Panc1 (cell line): ENCODE results near the gene NDUFV3. TPM values are rescaled to one million over a fixed set of nuclear protein-coding genes. Genes with fewer than 3 reads are reported as not detected.

Source experiments
- ATAC-seq: fragments of 200-7000 bp; cut with Tn5 transposase; 2 replicates; pipeline ENCODE4 v1.9.1; 2020; ENCODE audit warnings: mild to moderate bottlenecking, moderate library complexity
- BruUV-seq: library from RNA; stranded (reverse); fragments of 400-500 nt; replicated peaks from 2 replicates; lab custom pipeline; 2021; lab: Mats Ljungman, UMichigan
- CTCF ChIA-PET: fragments of 300-600 bp; sonication (Branson Sonifier 250); formaldehyde crosslinking; loops from one replicate; lab custom pipeline; 2022; ENCODE audit warnings: antibody characterized with exemption; lab: Charles Lee
- POLR2A ChIA-PET: fragments of 300-600 bp; sonication (Branson Sonifier 250); formaldehyde crosslinking; loops from one replicate; lab custom pipeline; 2022; ENCODE audit warnings: antibody characterized with exemption; lab: Charles Lee
- DNase-seq: peaks from one replicate; pipeline ENCODE4 v3.0.0-alpha.2; 2010; ENCODE audit warnings: low read depth, low spot score
- H3K27ac ChIP-seq: 2 replicates; pipeline ENCODE4 v1.5.1; 2011; ENCODE audit warnings: mild to moderate bottlenecking, low read length, inconsistent platforms
- H3K27me3 ChIP-seq: fragments of 200-500 bp; sonication (Bioruptor generic); 2 replicates; pipeline ENCODE4 v1.6.0; 2014; ENCODE audit warnings: low read length, inconsistent platforms; ENCODE audit not compliant: control insufficient read depth, insufficient read depth
- H3K36me3 ChIP-seq: fragments of 200-500 bp; sonication (Bioruptor generic); 2 replicates; pipeline ENCODE4 v1.5.1; 2014; ENCODE audit warnings: inconsistent platforms, mild to moderate bottlenecking, low read length, moderate library complexity; ENCODE audit not compliant: control insufficient read depth, insufficient read depth
- H3K4me1 ChIP-seq: 2 replicates; pipeline ENCODE4 v1.5.1; 2011; ENCODE audit warnings: inconsistent platforms, mild to moderate bottlenecking, low read length, moderate library complexity; ENCODE audit not compliant: control insufficient read depth, insufficient read depth
- H3K4me3 ChIP-seq, 2 experiments: 2 replicates each; pipeline ENCODE4 v1.5.1; 2011 to 2012; ENCODE audit warnings: low read depth in 2 of 2, low read length in 2 of 2, mild to moderate bottlenecking in 2 of 2, inconsistent platforms in 1 of 2, moderate library complexity in 1 of 2
- H3K9me3 ChIP-seq: fragments of 200-500 bp; sonication (Bioruptor generic); 2 replicates; pipeline ENCODE4 v1.5.1; 2014; ENCODE audit warnings: low read depth, mild to moderate bottlenecking, inconsistent platforms, low read length, moderate library complexity; ENCODE audit not compliant: control insufficient read depth, insufficient read depth
- POLR2AphosphoS5 ChIP-seq: IDR thresholded peaks from 2 replicates; pipeline ENCODE4 v1.6.1; 2012; ENCODE audit warnings: mild to moderate bottlenecking, low read depth, low read length, moderate library complexity
- SIN3A ChIP-seq: IDR thresholded peaks from 2 replicates; pipeline ENCODE4 v1.6.1; 2012; ENCODE audit warnings: low read depth, mild to moderate bottlenecking, low read length, moderate library complexity, borderline replicate concordance; ENCODE audit not compliant: insufficient read depth
- TCF7L2 ChIP-seq: IDR thresholded peaks from 2 replicates; pipeline ENCODE4 v1.6.1; 2011; ENCODE audit warnings: mild to moderate bottlenecking, low read depth, low read length, inconsistent platforms
- in situ Hi-C: cut with HindIII; loops from 2 replicates; pipeline ENCODE4 v1.10.0; 2016; ENCODE audit warnings: low sequenced_read_pairs, low pct_unique_long_range_greater_than_20kb
- intact Hi-C: fragments of 100-400 bp; cut with micrococcal nuclease; formaldehyde crosslinking; loops from one replicate; pipeline ENCODE4 v1.10.0; 2022; ENCODE audit not compliant: unreplicated experiment
- total RNA-seq: library from RNA; stranded (reverse); gene quantifications from one replicate; pipeline ENCODE4 v1.2.1, GENCODE V29; 2021; ENCODE audit not compliant: unreplicated experiment
- TF ChIP-seq, protein P1 (sequence below), 2 experiments: IDR thresholded peaks; 2 replicates each; pipeline ENCODE4 v1.6.1; 2011 to 2012; ENCODE audit warnings: low read depth in 2 of 2, control low read depth in 1 of 2, low read length in 1 of 2, mild to moderate bottlenecking in 1 of 2, moderate library complexity in 1 of 2; ENCODE audit not compliant: insufficient read depth in 1 of 2
- TF ChIP-seq, protein P2 (sequence below): fragments of 450-650 bp; IDR thresholded peaks from 2 replicates; pipeline ENCODE4 v1.5.1; 2017; ENCODE audit warnings: mild to moderate bottlenecking

NDUFV3 gene
- total RNA-seq, 1 experiment from 2014 or later, result 21.1 TPM

DNA sequence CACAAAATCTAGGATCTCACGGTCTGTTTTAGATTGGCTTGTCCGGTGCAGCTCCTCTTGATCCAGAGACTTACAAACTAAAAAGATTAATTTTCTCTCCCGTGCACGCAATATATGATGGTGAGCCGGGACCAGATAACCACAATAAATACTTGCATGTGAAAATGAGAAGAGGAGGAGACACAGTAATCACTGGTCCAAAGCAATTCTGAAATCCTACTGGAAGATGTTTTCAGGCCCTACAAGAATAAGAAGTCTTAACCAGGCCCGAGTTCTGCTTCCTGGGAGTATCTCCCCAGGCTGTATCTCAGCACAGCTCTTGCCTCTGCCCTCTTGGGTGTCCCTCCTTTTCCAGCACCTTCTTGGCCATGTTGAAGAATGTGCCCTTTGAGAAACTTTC, 12.8 kb upstream of the NDUFV3 start:
- CTCF ChIA-PET, result no interaction called here
- TSS peak; percentile 94 for BruUV-seq
- in situ Hi-C loops (no loop called here), intact Hi-C loops (no loop called here)
- peaks cover 4% of the 10 kb centered on the region; the same call in 1 of the 2 replicates for H3K36me3 ChIP-seq
- ATAC-seq (no peak), DNase-seq (no peak)
- peaks cover 3% of the 10 kb centered on the region; the same call in 1 of the 2 replicates for H3K4me1 ChIP-seq
- peak overlapping the region; percentile 90 for H3K27ac ChIP-seq
- POLR2A ChIA-PET, result no interaction called here
- TF ChIP-seq, protein P1, sequence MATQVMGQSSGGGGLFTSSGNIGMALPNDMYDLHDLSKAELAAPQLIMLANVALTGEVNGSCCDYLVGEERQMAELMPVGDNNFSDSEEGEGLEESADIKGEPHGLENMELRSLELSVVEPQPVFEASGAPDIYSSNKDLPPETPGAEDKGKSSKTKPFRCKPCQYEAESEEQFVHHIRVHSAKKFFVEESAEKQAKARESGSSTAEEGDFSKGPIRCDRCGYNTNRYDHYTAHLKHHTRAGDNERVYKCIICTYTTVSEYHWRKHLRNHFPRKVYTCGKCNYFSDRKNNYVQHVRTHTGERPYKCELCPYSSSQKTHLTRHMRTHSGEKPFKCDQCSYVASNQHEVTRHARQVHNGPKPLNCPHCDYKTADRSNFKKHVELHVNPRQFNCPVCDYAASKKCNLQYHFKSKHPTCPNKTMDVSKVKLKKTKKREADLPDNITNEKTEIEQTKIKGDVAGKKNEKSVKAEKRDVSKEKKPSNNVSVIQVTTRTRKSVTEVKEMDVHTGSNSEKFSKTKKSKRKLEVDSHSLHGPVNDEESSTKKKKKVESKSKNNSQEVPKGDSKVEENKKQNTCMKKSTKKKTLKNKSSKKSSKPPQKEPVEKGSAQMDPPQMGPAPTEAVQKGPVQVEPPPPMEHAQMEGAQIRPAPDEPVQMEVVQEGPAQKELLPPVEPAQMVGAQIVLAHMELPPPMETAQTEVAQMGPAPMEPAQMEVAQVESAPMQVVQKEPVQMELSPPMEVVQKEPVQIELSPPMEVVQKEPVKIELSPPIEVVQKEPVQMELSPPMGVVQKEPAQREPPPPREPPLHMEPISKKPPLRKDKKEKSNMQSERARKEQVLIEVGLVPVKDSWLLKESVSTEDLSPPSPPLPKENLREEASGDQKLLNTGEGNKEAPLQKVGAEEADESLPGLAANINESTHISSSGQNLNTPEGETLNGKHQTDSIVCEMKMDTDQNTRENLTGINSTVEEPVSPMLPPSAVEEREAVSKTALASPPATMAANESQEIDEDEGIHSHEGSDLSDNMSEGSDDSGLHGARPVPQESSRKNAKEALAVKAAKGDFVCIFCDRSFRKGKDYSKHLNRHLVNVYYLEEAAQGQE (IDR thresholded peaks at IDR 0.05; ENCODE audit: insufficient read depth in 1 of 2, low read depth in 2 of 2, low read length in 1 of 2), result no peak
- TF ChIP-seq POLR2AphosphoS5 (no peak), SIN3A (no peak), TCF7L2 (no peak)
- TF ChIP-seq, protein P2, sequence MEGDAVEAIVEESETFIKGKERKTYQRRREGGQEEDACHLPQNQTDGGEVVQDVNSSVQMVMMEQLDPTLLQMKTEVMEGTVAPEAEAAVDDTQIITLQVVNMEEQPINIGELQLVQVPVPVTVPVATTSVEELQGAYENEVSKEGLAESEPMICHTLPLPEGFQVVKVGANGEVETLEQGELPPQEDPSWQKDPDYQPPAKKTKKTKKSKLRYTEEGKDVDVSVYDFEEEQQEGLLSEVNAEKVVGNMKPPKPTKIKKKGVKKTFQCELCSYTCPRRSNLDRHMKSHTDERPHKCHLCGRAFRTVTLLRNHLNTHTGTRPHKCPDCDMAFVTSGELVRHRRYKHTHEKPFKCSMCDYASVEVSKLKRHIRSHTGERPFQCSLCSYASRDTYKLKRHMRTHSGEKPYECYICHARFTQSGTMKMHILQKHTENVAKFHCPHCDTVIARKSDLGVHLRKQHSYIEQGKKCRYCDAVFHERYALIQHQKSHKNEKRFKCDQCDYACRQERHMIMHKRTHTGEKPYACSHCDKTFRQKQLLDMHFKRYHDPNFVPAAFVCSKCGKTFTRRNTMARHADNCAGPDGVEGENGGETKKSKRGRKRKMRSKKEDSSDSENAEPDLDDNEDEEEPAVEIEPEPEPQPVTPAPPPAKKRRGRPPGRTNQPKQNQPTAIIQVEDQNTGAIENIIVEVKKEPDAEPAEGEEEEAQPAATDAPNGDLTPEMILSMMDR, result no peak
- no peaks in the 10 kb centered on the region for H3K9me3 ChIP-seq
- no peaks in the 10 kb centered on the region for H3K27me3 ChIP-seq
- H3K4me3 ChIP-seq, result peak overlapping the region; percentile 68 to 77

DNA sequence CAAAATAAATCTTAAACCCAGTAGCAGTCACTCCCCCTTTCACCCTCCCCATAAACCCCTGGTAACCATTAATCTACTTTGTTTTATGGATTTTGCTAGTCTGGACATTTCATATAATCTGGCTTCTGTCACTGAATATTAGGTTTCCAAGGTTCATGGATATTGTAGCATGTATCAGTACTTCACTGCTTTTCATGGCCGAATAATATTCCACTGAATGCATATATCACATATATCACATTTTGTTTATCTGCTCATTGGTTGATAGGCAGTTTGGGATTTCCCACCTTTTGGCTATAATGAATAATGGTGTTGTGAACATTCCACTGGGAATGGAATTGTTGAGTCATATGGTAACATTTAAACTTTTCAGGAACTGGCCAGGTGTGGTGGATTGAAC, 9.2 kb upstream of the NDUFV3 start:
- H3K27me3 ChIP-seq, result no peaks in the 10 kb centered on the region
- TF ChIP-seq, protein P2, result no peak
- TF ChIP-seq SIN3A (no peak), TCF7L2 (no peak), POLR2AphosphoS5 (no peak)
- TF ChIP-seq, protein P1 (IDR thresholded peaks at IDR 0.05; ENCODE audit: insufficient read depth in 1 of 2, low read depth in 2 of 2, low read length in 1 of 2), result no peak
- H3K27ac ChIP-seq, result no peak overlapping the region
- H3K4me1 ChIP-seq, result peaks cover 3% of the 10 kb centered on the region; the same call in 1 of the 2 replicates
- H3K36me3 ChIP-seq, result no peaks in the 10 kb centered on the region; the same call in 1 of the 2 replicates
- in situ Hi-C loops, result no loop called here
- H3K4me3 ChIP-seq, result no peak overlapping the region
- no TSS peak for BruUV-seq
- CTCF ChIA-PET, result no interaction called here
- DNase-seq, result no peak
- no peaks in the 10 kb centered on the region for H3K9me3 ChIP-seq
- ATAC-seq, result no peak
- POLR2A ChIA-PET, result no interaction called here
- intact Hi-C loops, result no loop called here
